Panc1 (cell line): ENCODE data around the gene SIGLEC15.

ENCODE experiments used
- CTCF ChIP-seq: fragments of 450-650 bp; IDR thresholded peaks from 2 replicates; pipeline ENCODE4 v1.5.1; 2017; ENCODE audit warnings: mild to moderate bottlenecking
- POLR2AphosphoS5 ChIP-seq: IDR thresholded peaks from 2 replicates; pipeline ENCODE4 v1.6.1; 2012; ENCODE audit warnings: mild to moderate bottlenecking, low read depth, low read length, moderate library complexity
- REST ChIP-seq, 2 experiments: IDR thresholded peaks; 2 replicates each; pipeline ENCODE4 v1.6.1; 2011 to 2012; ENCODE audit warnings: low read depth in 2 of 2, control low read depth in 1 of 2, low read length in 1 of 2, mild to moderate bottlenecking in 1 of 2, moderate library complexity in 1 of 2; ENCODE audit not compliant: insufficient read depth in 1 of 2
- SIN3A ChIP-seq: IDR thresholded peaks from 2 replicates; pipeline ENCODE4 v1.6.1; 2012; ENCODE audit warnings: low read depth, mild to moderate bottlenecking, low read length, moderate library complexity, borderline replicate concordance; ENCODE audit not compliant: insufficient read depth
- TCF7L2 ChIP-seq: IDR thresholded peaks from 2 replicates; pipeline ENCODE4 v1.6.1; 2011; ENCODE audit warnings: mild to moderate bottlenecking, low read depth, low read length, inconsistent platforms

- no peak for TF ChIP-seq POLR2AphosphoS5
- TF ChIP-seq CTCF: no peak
- TF ChIP-seq SIN3A: no peak
- no peak for TF ChIP-seq REST (IDR thresholded peaks at IDR 0.05; ENCODE audit: insufficient read depth in 1 of 2, low read depth in 2 of 2, low read length in 1 of 2)
- no peak for TF ChIP-seq TCF7L2
Measured at GRCh38 chr18:45806226-45806625, 19.2 kb upstream of the SIGLEC15 start.
